ENCODE data around the gene CHKB.
"Not testable (repeated sequence)": the region's sequence is repeated elsewhere in the genome, so short reads cannot be mapped to it uniquely, and the experiment has no call there.

Gene CHKB

DNA sequence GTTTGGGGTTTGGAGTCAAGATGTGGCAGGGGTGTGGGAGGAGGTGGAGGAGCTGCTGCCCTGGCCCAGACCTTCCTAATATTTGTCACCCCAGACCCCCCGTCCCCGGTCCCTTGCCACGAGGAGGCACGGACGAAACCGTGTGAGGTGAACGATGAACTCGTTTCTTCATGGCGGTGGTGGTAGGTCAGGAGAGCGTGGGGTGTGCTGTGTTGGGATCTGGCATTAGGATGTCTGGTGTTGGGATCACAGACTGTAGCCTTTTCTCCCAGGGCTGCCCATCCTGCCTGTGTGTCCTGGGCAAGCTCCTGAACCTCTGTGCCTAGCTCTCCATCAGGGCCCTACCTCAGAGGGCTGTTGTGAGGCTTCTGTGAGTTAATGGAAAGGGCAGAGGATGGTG lies 26.3 kb upstream of the CHKB start:
- no peaks in the 10 kb centered on the region for H3K9me2 ChIP-seq (ENCODE audit: low read depth, low read length)
- no peak overlapping the region for H3K27ac ChIP-seq (ENCODE audit: low read depth, low read length, poor library complexity, severe bottlenecking)
- H3K36me3 ChIP-seq (ENCODE audit: insufficient read depth, low read length) = no peaks in the 10 kb centered on the region
- H3K9me3 ChIP-seq (ENCODE audit: low read length) = no peaks in the 10 kb centered on the region
- no peaks in the 10 kb centered on the region for H3K4me1 ChIP-seq (ENCODE audit: insufficient read depth, low read length, severe bottlenecking)
- no peak overlapping the region for H3K9ac ChIP-seq (ENCODE audit: low read length)
- H3K79me2 ChIP-seq (ENCODE audit: insufficient read depth, low read length) = no peaks in the 10 kb centered on the region
- no peaks in the 10 kb centered on the region for H3K27me3 ChIP-seq (ENCODE audit: insufficient read depth, low read length)
- no peak overlapping the region for H3K4me3 ChIP-seq (ENCODE audit: low read depth, low read length, poor library complexity, severe bottlenecking)
- no peak overlapping the region for H2AFZ ChIP-seq (ENCODE audit: low read length)
- H3F3A ChIP-seq (ENCODE audit: insufficient read depth, low read length) = no peaks in the 10 kb centered on the region
- TF ChIP-seq CTCF (IDR thresholded peaks at IDR 0.05; ENCODE audit: low read length) (no peak), EZH2 (IDR thresholded peaks at IDR 0.05; ENCODE audit: borderline replicate concordance, low read length) (no peak)
- no peaks in the 10 kb centered on the region for H4K20me1 ChIP-seq (ENCODE audit: insufficient read depth, low read length)
- H3K4me2 ChIP-seq (ENCODE audit: low read length) = no peak overlapping the region

DNA sequence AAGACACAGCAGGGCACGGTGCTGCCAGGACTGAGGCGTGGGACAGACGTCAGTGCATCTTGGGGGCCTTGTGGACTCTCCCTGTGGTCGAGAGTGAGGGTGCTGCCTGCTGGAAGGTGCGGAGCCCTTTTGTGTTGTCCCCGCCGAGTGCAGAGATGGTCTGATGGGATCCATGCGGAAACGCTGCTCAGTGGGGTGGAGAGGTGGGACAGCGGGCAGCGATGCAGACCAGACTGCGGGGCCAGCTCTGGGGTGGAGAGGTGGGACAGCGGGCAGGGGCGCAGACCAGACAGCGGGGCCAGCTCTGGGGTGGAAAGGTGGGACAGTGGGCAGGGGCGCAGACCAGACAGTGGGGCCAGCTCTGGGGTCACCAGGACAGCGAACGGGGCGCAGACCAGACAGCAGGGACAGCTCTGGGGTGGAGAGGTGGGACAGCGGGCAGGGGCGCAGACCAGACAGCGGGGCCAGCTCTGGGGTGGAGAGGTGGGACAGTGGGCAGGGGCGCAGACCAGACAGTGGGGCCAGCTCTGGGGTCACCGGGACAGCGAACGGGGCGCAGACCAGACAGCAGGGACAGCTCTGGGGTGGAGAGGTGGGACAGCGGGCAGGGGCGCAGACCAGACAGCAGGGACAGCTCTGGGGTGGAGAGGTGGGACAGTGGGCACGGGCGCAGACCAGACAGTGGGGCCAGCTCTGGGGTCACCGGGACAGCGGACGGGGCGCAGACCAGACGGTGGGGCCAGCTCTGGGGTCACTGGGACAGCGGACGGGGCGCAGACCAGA lies 25.6 kb upstream of the CHKB start:
- not testable (repeated sequence) for H3K36me3 ChIP-seq (ENCODE audit: insufficient read depth, low read length); H3K9ac ChIP-seq (ENCODE audit: low read length); H3K4me2 ChIP-seq (ENCODE audit: low read length); H3F3A ChIP-seq (ENCODE audit: insufficient read depth, low read length); H3K27ac ChIP-seq (ENCODE audit: low read depth, low read length, poor library complexity, severe bottlenecking); H3K4me1 ChIP-seq (ENCODE audit: insufficient read depth, low read length, severe bottlenecking); H3K9me3 ChIP-seq (ENCODE audit: low read length); H3K4me3 ChIP-seq (ENCODE audit: low read depth, low read length, poor library complexity, severe bottlenecking); H4K20me1 ChIP-seq (ENCODE audit: insufficient read depth, low read length); H3K9me2 ChIP-seq (ENCODE audit: low read depth, low read length); H2AFZ ChIP-seq (ENCODE audit: low read length); H3K79me2 ChIP-seq (ENCODE audit: insufficient read depth, low read length); H3K27me3 ChIP-seq (ENCODE audit: insufficient read depth, low read length)

GRCh38 chr22:50607659-50608020 lies 25.0 kb upstream of the CHKB start:
- Histone ChIP-seq H3K79me2 (ENCODE audit: insufficient read depth, low read length) (no peaks in the 10 kb centered on the region), H3K9me2 (ENCODE audit: low read depth, low read length) (no peaks in the 10 kb centered on the region), H3K9me3 (ENCODE audit: low read length) (no peaks in the 10 kb centered on the region), H3K27ac (ENCODE audit: low read depth, low read length, poor library complexity, severe bottlenecking) (no peak overlapping the region), H3K4me2 (ENCODE audit: low read length) (no peak overlapping the region), H4K20me1 (ENCODE audit: insufficient read depth, low read length) (no peaks in the 10 kb centered on the region), H2AFZ (ENCODE audit: low read length) (no peak overlapping the region), H3K27me3 (ENCODE audit: insufficient read depth, low read length) (no peaks in the 10 kb centered on the region), H3K4me1 (ENCODE audit: insufficient read depth, low read length, severe bottlenecking) (no peaks in the 10 kb centered on the region), H3K36me3 (ENCODE audit: insufficient read depth, low read length) (no peaks in the 10 kb centered on the region), H3F3A (ENCODE audit: insufficient read depth, low read length) (no peaks in the 10 kb centered on the region), H3K9ac (ENCODE audit: low read length) (no peak overlapping the region), H3K4me3 (ENCODE audit: low read depth, low read length, poor library complexity, severe bottlenecking) (no peak overlapping the region)
- TF ChIP-seq EZH2 (IDR thresholded peaks at IDR 0.05; ENCODE audit: borderline replicate concordance, low read length) (no peak), CTCF (IDR thresholded peaks at IDR 0.05; ENCODE audit: low read length) (no peak)
